BLaER1 (cell line): Measurements from ENCODE around the gene RFX1.
A peak's percentile ranks its signal among the peaks of the same experiment; 100 is the strongest.
"Not testable (repeated sequence)": the region's sequence is repeated elsewhere in the genome, so short reads cannot be mapped to it uniquely, and the experiment has no call there.

Experiments used
- H3K27ac ChIP-seq: shearing (Covaris generic); formaldehyde crosslinking; 2 replicates; pipeline ENCODE4 v1.8.1; 2022
- H3K27me3 ChIP-seq: shearing (Covaris generic); formaldehyde crosslinking; 2 replicates; pipeline ENCODE4 v1.8.1; 2022
- H3K36me3 ChIP-seq: shearing (Covaris generic); formaldehyde crosslinking; 2 replicates; pipeline ENCODE4 v1.8.1; 2022
- H3K4me1 ChIP-seq: shearing (Covaris generic); formaldehyde crosslinking; 2 replicates; pipeline ENCODE4 v1.8.1; 2022
- H3K4me2 ChIP-seq: shearing (Covaris generic); formaldehyde crosslinking; 2 replicates; pipeline ENCODE4 v1.8.1; 2022
- H3K4me3 ChIP-seq: shearing (Covaris generic); formaldehyde crosslinking; 2 replicates; pipeline ENCODE4 v1.8.1; 2022
- H3K9ac ChIP-seq: shearing (Covaris generic); formaldehyde crosslinking; 2 replicates; pipeline ENCODE4 v1.8.1; 2022
- H3K9me3 ChIP-seq: shearing (Covaris generic); formaldehyde crosslinking; 2 replicates; pipeline ENCODE4 v1.8.1; 2022
- H4K20me1 ChIP-seq: shearing (Covaris generic); formaldehyde crosslinking; 2 replicates; pipeline ENCODE4 v1.8.1; 2022
- Cebpa-rat ChIP-seq: shearing (Covaris generic); IDR thresholded peaks from 2 replicates; pipeline ENCODE4 v1.8.1; 2022

The RFX1 gene

DNA sequence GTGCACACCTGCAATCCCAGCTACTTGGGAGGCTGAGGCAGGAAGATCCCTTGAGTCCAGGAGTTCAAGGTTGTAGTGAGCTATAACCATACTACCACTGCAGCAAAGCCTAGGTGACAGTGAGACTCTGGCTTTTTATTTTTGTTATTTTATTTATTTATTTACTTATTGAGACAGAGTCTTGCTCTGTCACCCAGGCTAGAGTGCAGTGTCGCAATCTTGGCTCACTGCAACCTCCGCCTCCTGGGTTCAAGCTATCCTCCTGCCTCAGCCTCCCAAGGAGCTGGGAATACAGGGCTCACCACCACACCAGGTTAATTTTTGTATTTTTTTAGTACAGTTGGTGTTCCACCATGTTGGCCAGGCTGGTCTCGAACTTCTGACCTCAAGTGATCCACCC lies 32.6 kb downstream of the RFX1 start:
- H3K4me1 ChIP-seq, H4K20me1 ChIP-seq, H3K9me3 ChIP-seq, H3K4me2 ChIP-seq, H3K9ac ChIP-seq, H3K27me3 ChIP-seq, H3K4me3 ChIP-seq, H3K27ac ChIP-seq: not testable (repeated sequence)
- TF ChIP-seq Cebpa-rat: peak; percentile 54; the same call in 1 of the 2 replicates
- H3K36me3 ChIP-seq: peaks cover 78% of the 10 kb centered on the region

DNA sequence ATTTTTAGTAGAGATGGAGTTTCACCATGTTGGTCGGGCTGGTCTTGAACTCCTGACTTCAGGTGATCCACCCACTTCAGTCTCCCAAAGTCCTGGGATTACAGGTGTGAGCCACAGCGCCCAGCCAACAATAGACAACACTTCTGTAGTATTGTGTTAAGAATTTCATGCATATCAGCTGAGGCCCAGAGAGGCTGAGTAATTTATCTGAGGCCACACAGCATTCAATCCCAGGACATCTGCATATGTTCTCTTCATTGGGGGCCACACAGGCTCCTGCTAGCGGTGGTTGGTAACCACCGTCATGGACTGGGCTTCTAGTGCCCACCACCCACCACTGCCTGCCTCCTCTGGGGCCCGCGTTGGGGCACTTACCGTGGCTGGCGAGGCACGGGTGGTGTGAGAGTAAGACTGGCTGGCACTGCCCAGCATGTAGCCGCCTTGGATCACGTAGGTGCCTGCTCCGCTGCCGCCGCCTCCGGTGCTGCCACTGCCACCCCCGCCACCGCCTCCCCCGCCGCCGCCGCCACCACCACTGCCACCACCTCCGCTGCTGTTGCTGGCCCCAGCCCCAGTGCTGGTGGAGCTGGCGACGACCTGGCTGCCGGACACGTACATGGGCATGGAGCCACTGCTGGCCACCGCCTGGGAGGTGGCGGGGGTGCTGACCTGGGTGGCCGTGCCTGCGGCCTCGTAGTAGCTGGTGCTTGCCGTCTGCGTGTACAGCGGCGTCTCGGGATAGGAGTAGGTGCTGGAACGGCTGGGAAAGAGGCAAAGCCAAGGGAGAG lies 33.6 kb downstream of the RFX1 start:
- Histone ChIP-seq H3K4me2 (no peak overlapping the region), H3K4me3 (no peak overlapping the region), H3K36me3 (peaks cover 87% of the 10 kb centered on the region), H3K9ac (no peak overlapping the region), H3K9me3 (no peaks in the 10 kb centered on the region), H3K27me3 (no peaks in the 10 kb centered on the region), H3K4me1 (no peaks in the 10 kb centered on the region), H4K20me1 (no peaks in the 10 kb centered on the region), H3K27ac (no peak overlapping the region)
- TF ChIP-seq Cebpa-rat: no peak

DNA sequence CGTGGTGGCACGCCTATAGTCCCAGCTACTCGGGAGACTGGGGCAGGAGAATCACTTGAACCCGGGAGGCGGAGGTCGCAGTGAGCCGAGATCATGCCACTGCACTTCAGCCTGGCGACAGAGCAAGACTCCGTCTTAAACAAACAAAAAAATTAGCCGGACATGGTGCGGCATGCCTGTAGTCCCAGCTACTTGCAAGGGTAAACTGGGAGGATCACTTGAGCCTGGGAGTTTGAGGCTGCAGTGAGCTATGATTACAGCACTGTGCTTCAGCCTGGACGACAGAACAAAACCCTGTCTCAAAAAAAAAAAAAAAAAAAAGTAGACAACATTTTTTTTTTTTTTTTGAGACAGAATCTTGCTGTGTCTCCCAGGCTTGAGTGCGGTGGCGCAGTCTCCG lies 34.3 kb downstream of the RFX1 start:
- H3K9ac ChIP-seq, H3K4me2 ChIP-seq, H3K9me3 ChIP-seq, H4K20me1 ChIP-seq, H3K4me1 ChIP-seq, H3K4me3 ChIP-seq, H3K27ac ChIP-seq, H3K27me3 ChIP-seq: not testable (repeated sequence)
- H3K36me3 ChIP-seq: peaks cover 90% of the 10 kb centered on the region

DNA sequence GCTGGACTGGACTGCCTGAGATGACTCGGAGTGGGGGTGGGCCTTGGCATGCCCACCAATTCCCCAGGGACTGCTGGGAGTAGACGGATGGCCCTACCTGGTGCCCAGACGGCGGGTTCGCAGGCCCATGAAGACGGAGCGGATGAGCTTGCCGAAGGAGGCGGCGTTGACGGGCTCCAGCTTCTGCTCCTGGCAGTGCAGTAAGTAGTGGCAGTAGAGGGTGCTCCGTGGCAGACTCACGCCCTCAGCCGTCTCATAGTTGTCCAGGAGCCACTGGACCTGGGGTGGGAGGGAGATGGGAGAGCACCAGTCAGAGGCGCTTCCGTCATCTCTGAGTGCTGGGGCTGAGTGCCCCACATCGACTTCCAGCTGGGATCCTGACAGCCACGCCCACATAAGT lies 36.2 kb downstream of the RFX1 start:
- Histone ChIP-seq H3K4me1 (no peaks in the 10 kb centered on the region), H3K27me3 (no peaks in the 10 kb centered on the region), H3K9me3 (no peaks in the 10 kb centered on the region), H3K4me2 (no peak overlapping the region), H3K4me3 (no peak overlapping the region), H4K20me1 (no peaks in the 10 kb centered on the region), H3K9ac (no peak overlapping the region), H3K36me3 (peaks cover 93% of the 10 kb centered on the region), H3K27ac (no peak overlapping the region)
- no peak for TF ChIP-seq Cebpa-rat

DNA sequence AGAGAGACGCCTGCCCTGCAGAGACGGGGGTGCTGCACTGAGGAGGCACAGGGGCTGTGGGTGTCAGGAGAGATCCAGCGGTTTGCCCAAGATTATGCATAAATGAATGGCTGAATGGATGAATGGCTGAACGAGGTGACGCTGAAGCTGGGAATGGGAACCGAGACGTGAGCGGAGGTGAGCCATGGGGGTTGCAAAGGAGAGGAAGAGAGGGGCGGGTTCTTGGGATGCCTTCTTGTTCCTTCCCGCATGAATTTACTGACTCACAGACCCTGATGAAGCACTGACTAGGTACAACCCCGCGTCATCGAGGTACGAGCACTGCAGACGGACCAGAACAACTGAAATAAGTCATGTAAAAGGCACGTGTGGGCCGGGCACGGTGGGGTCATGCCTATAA lies 37.1 kb downstream of the RFX1 start:
- Histone ChIP-seq H3K9ac (no peak overlapping the region), H3K4me1 (no peaks in the 10 kb centered on the region), H3K4me2 (no peak overlapping the region), H3K27ac (no peak overlapping the region), H4K20me1 (no peaks in the 10 kb centered on the region), H3K27me3 (no peaks in the 10 kb centered on the region), H3K9me3 (no peaks in the 10 kb centered on the region), H3K36me3 (peaks cover 98% of the 10 kb centered on the region), H3K4me3 (no peak overlapping the region)
- no peak for TF ChIP-seq Cebpa-rat

DNA sequence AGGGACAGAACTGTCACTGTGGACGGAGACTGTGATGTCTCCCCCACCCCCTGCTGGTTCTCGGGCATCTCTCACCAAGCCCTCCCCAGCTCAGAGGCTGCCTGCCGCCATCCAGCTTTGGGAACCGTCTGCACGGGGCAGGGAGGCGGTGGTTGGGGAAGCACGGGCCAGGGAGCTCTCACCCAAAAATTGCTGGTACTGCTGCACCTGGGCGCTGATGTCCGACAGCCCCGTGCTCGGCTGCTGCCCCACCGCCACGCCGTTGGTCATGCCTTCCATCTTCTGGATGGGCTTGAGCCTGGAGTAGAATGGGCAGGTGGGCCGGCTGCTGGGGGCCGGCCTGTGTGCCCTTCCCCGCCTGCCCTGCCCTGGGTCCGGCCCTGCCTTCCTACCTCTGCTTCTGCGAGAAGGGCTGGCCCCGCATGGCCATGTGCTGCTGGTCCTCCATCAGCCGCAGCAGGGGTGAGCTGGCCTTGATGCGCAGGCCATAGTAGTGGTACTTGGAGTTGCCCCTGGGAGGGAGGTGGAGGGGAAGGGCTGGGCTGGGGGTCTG lies 37.7 kb downstream of the RFX1 start:
- peaks cover 97% of the 10 kb centered on the region for H3K36me3 ChIP-seq
- H3K4me2 ChIP-seq: no peak overlapping the region
- no peaks in the 10 kb centered on the region for H3K27me3 ChIP-seq
- no peaks in the 10 kb centered on the region for H3K9me3 ChIP-seq
- H4K20me1 ChIP-seq: no peaks in the 10 kb centered on the region
- H3K4me3 ChIP-seq: no peak overlapping the region
- H3K9ac ChIP-seq: no peak overlapping the region
- no peaks in the 10 kb centered on the region for H3K4me1 ChIP-seq
- H3K27ac ChIP-seq: no peak overlapping the region
- no peak for TF ChIP-seq Cebpa-rat

DNA sequence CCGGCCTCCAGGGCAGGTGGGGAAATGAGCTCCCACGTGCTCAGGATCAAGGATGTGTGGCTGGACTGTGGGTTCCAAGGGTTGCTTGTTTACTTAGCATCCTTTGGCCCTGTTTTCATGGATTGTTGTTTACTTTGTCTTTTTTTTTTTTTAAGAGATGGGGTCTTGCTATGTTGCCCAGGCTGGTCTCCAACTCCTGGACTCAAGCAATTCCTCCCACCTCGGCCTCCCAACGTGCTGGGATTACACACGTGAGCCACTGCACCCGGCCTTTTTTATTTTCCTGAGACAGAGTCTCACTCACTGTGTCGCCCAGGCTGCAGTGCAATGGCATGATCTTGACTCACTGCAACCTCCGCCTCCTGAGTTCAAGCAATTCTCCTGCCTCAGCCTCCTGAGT lies 38.9 kb downstream of the RFX1 start:
- H3K4me2 ChIP-seq, H4K20me1 ChIP-seq, H3K27me3 ChIP-seq, H3K4me1 ChIP-seq, H3K9ac ChIP-seq, H3K9me3 ChIP-seq, H3K27ac ChIP-seq, H3K4me3 ChIP-seq: not testable (repeated sequence)
- peaks cover 95% of the 10 kb centered on the region for H3K36me3 ChIP-seq

DNA sequence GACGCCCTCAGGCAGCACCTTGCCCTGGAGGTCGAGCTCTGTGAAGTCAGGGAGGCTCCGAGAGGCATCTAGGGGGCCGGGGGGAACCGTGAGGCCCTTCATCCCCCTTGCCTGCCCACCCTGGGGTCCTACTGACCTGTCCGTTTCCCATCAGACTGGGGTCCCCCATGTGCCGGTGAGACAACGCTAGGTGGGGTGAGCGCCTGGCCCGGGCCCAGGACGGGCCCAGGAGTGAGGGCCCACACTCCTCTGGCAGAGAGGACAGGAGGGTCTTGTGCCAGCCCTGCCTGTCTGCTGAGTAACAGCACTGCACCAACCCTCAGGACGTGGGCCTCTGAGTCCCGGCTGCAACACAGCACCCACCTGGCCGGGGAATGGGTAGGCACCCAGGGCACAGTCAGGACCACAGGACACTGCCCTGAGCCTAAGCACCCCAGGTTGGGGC lies 39.4 kb downstream of the RFX1 start:
- no peaks in the 10 kb centered on the region for H3K4me1 ChIP-seq
- peaks cover 95% of the 10 kb centered on the region for H3K36me3 ChIP-seq

DNA sequence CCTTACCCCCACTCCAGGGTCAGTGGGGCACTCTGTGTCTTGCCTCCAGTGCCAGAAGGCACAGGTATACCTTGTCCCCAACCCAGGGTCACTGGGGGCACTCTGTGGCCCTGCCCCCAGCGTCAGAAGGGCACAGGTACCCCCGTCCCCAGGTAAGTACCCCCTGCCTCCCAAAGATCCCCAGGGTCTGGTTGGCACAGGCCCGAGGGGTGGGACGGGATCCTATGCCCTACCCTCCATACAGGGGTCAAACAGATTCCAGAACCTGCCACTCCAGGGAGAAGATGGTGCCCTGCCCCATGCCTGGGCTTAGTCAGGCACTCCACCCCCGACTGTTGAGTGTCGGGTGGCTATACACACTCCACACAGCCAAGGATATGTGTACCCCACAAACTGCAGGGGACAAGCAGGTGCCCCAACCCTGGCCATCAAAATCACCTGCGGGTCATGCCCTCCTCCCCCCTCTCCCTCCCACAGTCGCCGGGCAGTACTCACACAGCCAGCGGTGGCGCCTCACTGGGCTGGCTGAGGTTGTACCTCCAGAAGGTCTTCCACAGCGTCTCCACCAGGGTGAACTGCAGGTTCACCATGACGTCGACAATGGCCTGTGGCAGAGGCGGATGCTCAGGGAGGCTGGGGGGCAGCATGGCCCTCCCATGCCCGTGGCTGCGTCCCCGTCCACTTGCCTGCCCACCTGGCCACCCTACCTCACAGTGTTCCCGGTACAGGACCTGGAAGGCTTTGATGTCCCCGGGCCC lies 40.0 kb downstream of the RFX1 start:
- Histone ChIP-seq H3K4me1 (no peaks in the 10 kb centered on the region), H3K9ac (no peak overlapping the region), H3K9me3 (no peaks in the 10 kb centered on the region), H4K20me1 (no peaks in the 10 kb centered on the region), H3K27ac (no peak overlapping the region), H3K36me3 (peaks cover 96% of the 10 kb centered on the region), H3K27me3 (no peaks in the 10 kb centered on the region), H3K4me2 (no peak overlapping the region), H3K4me3 (no peak overlapping the region)
- no peak for TF ChIP-seq Cebpa-rat

More for the DNA sequence above, 39.4 kb downstream of the RFX1 start:
- Histone ChIP-seq H3K9me3 (no peaks in the 10 kb centered on the region), H3K4me2 (no peak overlapping the region), H3K4me3 (no peak overlapping the region), H3K9ac (no peak overlapping the region), H4K20me1 (no peaks in the 10 kb centered on the region), H3K27ac (no peak overlapping the region), H3K27me3 (no peaks in the 10 kb centered on the region)
- no peak for TF ChIP-seq Cebpa-rat

DNA sequence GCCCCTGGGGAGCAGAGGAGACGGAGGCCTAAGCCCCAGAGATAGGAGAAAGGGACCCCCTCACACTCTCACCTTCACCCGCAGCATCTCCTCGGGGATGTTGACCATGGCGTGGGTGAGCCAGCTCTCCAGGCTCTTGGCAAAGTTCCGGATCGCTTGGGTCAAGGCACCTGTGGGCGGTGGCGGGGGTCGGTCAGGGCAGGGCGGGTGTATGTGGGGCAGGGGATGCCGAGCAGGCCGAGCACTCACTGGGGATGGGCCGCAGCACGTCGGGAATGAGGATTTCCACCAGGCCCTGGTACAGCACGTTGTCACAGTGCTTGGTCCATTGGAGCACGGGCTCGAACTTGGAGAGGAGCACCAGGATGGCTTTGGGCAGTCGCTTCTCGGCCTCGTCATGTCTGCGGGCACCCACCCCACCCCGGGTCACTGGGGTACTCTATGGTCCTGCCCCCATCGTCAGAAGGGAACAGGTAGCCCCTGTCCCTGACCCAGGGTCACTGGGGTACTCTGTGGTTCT lies 40.7 kb downstream of the RFX1 start:
- no peak overlapping the region for H3K9ac ChIP-seq
- no peak overlapping the region for H3K4me3 ChIP-seq
- peaks cover 96% of the 10 kb centered on the region for H3K36me3 ChIP-seq
- no peak overlapping the region for H3K27ac ChIP-seq
- H4K20me1 ChIP-seq: no peaks in the 10 kb centered on the region
- H3K9me3 ChIP-seq: no peaks in the 10 kb centered on the region
- H3K4me1 ChIP-seq: no peaks in the 10 kb centered on the region
- no peaks in the 10 kb centered on the region for H3K27me3 ChIP-seq
- H3K4me2 ChIP-seq: no peak overlapping the region
- TF ChIP-seq Cebpa-rat: no peak
